Regular cardiac myocyte (primary cell): ENCODE data around the gene OR52H1. TPM values are rescaled to one million over a fixed set of nuclear protein-coding genes. Genes with fewer than 3 reads are reported as not detected.

ENCODE experiments used
- total RNA-seq: library from RNA; depleted of rRNA; stranded (reverse); fragments of >200 nt; gene quantifications from 2 replicates; pipeline ENCODE4 v1.2.3, GENCODE V29; 2014

Gene OR52H1
- total RNA-seq: 0.19 and 0.56 TPM in 2 replicates

DNA sequence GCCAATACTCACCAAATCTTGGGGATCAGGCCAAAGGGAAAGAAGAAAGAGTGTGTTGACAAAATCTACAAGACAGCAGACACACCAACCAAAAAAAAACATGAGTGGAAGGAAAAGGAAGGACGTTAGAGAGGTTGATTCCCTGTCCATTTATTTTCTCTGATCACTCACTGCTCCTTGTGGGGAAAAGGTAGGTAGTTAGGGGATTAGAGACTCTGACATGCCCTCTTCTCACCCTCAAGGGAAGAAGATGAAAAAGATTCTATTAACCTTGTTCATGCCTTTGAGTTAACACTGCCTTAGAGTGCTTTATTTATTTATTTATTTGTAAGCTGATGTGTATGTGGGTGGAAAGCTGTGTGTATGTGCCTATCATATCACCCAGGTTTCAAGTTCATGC is at the start of gene OR52H1:
OR52H1 (minus strand) TSS at position 101 of the 400 bp plus-strand sequence. CDS start 3,035 bp downstream, outside the sequence.

DNA sequence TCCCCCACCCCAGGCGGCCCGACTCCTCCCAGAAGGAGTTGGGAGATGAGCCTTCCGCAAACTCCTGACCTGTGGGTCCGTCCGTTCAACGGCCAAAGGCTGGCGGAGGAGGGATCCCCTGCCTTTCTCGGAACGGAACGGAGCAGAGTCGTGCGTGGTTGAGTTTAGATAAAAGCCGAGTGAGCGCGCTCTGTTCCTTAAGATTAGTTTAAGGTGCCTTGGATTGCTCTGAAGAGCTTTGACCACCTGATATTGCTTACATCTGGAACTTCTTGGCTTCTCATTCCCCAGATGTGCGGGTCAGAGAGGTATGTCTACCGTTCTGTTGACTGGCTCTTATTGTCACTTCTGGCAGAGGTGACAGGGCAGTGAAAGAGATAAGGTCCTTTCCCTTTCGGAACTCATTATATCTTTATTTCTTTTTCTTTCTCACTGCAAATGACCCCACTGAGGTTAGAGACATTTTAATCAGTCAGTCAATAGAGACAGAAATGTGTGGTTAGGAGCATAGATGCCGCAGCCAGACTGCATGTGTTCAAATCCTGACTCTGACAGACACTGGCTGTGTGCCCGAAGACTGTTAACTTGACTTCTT is 48.4 kb upstream of the OR52H1 start, which contains the start of gene TRIM6:
TRIM6 (plus strand) TSS at position 31 of the 595 bp plus-strand sequence; CDS start at position 292, 261 bp downstream.

DNA sequence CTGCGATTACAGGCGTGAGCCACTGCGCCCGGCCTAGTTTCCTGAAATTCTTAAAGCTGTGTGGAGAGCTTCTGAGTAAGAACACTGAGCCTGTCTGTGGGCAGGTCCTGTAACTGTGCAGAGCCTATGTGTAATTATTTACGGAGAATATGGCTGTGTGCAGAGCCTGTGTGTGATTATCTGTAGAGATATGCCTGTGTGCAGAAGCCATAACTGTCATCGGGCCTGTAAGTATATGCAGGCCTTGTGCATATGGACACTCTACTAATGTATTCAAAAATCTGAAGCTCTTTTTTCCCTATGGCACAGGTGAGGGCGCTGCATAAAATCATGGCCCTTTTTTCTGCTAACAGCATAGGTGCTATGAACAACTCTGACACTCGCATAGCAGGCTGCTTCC is 32.2 kb upstream of the OR52H1 start, which contains the start of gene OR52B6:
OR52B6 (plus strand) TSS at position 301 of the 400 bp plus-strand sequence; CDS start at position 301, 0 bp downstream.

DNA sequence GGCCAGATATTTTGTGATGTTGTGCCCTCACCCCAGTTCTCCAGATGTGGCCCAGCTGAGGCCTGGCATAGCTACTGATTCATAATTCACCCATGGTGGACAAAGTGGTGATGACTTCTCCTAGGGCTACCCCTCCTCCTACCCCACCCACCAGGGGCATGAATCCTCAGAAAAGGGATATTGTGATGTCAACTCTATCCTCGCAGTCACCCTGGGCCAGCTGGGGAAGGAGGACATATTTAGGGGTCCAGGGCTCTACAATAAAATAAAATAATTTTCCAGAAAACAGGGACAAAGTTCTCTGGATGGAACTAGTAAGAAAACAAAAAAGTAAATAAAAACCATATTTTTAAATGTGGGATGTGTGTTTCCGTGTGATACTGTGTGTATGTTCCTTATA is 31.7 kb downstream of the OR52H1 start, which contains the start of gene UBQLNL:
UBQLNL (minus strand) TSS at position 101 of the 400 bp plus-strand sequence. CDS start 258 bp downstream, outside the sequence.

DNA sequence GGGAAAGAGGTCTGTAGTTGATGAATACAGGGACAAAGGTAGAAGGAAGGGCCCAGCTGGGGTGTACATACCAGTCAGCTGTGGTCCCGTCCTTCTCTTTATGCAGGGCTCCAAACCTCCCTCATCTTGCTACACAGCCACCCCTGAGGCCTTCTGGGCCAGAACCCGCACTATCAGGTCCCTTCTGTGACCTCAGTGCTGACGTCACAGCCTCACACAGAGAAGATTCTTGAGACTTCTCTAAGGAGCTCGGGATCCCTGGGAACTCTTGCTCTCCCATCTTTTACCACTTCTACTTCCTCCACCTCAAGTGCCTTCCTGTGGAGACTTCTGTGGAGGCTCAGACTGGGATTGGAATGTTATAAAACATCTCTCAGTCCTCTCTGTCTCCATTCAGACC is 38.5 kb downstream of the OR52H1 start, which contains the start of gene UBQLN3:
UBQLN3 (minus strand) TSS at position 155 of the 400 bp plus-strand sequence. CDS start 399 bp downstream, outside the sequence.

Other genes with a start within 250 kb of the OR52H1 start
- not detected in 2 replicates for gene OR51B4, start 246.6 kb downstream of the OR52H1 start, total RNA-seq
- gene OR51B2, start 224.2 kb downstream of the OR52H1 start, total RNA-seq: 0.28 TPM in 1 of 2 replicates, not detected in the other
- 0.28 TPM in 1 of 2 replicates, not detected in the other for gene OR51B5, start 205.0 kb downstream of the OR52H1 start, total RNA-seq
- not detected in 2 replicates for gene OR51B6, start 197.0 kb downstream of the OR52H1 start, total RNA-seq
- not detected in 2 replicates for gene OR51M1, start 164.7 kb downstream of the OR52H1 start, total RNA-seq
- gene OR51Q1, start 126.4 kb downstream of the OR52H1 start, total RNA-seq: not detected in 2 replicates
- gene OR51I1, start 107.0 kb downstream of the OR52H1 start, total RNA-seq: 0.28 TPM in 1 of 2 replicates, not detected in the other
- gene OR51I2, start 99.2 kb downstream of the OR52H1 start, total RNA-seq: not detected in 2 replicates
- not detected in 2 replicates for gene OR52D1, start 59.9 kb downstream of the OR52H1 start, total RNA-seq
- not detected in 2 replicates for gene UBQLN3, start 38.6 kb downstream of the OR52H1 start, total RNA-seq
- gene UBQLNL, start 31.8 kb downstream of the OR52H1 start, total RNA-seq: under 0.01 TPM in 1 of 2 replicates, not detected in the other
- not detected in 2 replicates for gene OR52B6, start 32.3 kb upstream of the OR52H1 start, total RNA-seq
- gene TRIM6, start 48.1 kb upstream of the OR52H1 start, total RNA-seq: 2.8 and 5.2 TPM in 2 replicates
- 8.6 and 13.2 TPM in 2 replicates for gene TRIM34, start 76.5 kb upstream of the OR52H1 start, total RNA-seq
- 42.2 and 49.3 TPM in 2 replicates for gene TRIM5, start 136.5 kb upstream of the OR52H1 start, total RNA-seq
- gene TRIM22, start 141.2 kb upstream of the OR52H1 start, total RNA-seq: 68.2 and 177 TPM in 2 replicates
- not detected in 2 replicates for gene OR56B1, start 187.9 kb upstream of the OR52H1 start, total RNA-seq
- not detected in 2 replicates for gene OR52N4, start 205.7 kb upstream of the OR52H1 start, total RNA-seq
- gene OR52N5, start 234.8 kb upstream of the OR52H1 start, total RNA-seq: not detected in 2 replicates
- gene OR52N1, start 242.7 kb upstream of the OR52H1 start, total RNA-seq: not detected in 2 replicates